Neutrophil (primary cell): ENCODE measurements around the gene SV2B.

ENCODE experiments used
- H3K27ac ChIP-seq: fragments of 200-600 bp; sonication (generic); 2 replicates; pipeline ENCODE4 v1.5.1; 2016; ENCODE audit warnings: mild to moderate bottlenecking, moderate library complexity
- H3K27me3 ChIP-seq: fragments of 200-600 bp; sonication (generic); 2 replicates; pipeline ENCODE4 v1.6.0; 2016; ENCODE audit warnings: mild to moderate bottlenecking
- H3K36me3 ChIP-seq: fragments of 200-600 bp; sonication (generic); 2 replicates; pipeline ENCODE4 v1.5.1; 2017
- H3K4me1 ChIP-seq, 2 experiments: fragments of 200-600 bp in 1 of 2; sonication (generic) in 1 of 2; 1 replicate in 1 of 2; 2 replicates in 1 of 2; pipeline versions ENCODE4 v1.5.1 to v1.6.1; 2013 to 2016; ENCODE audit warnings: low read depth in 1 of 2, low read length in 1 of 2, mild to moderate bottlenecking in 1 of 2, moderate library complexity in 1 of 2; ENCODE audit not compliant: control insufficient read depth in 1 of 2, insufficient read depth in 1 of 2
- H3K4me3 ChIP-seq, 2 experiments: fragments of 200-600 bp in 1 of 2; sonication (generic) in 1 of 2; 1 replicate in 1 of 2; 2 replicates in 1 of 2; pipeline ENCODE4 v1.5.1; 2013 to 2016; ENCODE audit warnings: low read depth in 1 of 2, low read length in 1 of 2, mild to moderate bottlenecking in 1 of 2, moderate library complexity in 1 of 2
- H3K9me3 ChIP-seq: fragments of 200-600 bp; sonication (generic); 2 replicates; pipeline ENCODE4 v1.5.1; 2016
- TF ChIP-seq, protein P1 (sequence below): fragments of 200-600 bp; sonication (generic); IDR thresholded peaks from 2 replicates; pipeline ENCODE4 v1.5.1; 2016; ENCODE audit warnings: antibody characterized with exemption

SV2B gene

DNA sequence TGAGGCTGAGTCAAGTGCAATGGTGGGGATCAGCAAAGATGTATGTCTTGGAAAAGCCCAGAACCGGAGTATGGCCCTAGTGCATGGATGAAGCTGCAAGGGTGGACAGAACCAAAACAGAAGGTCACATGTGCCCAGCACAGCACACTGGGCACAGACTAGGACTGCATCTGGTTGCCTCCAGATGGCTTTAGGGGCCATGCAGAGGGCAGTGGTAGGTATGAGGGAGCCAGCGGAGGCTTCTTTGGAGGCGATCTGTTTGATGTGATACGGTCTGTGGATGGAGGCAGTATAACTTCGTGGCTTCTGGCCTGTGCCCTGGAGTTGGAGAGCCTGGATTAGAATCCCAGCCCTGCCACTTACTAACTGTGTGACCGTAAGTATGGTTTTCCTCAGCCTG, 29.4 kb downstream of the SV2B start:
- H3K36me3 ChIP-seq: no peaks in the 10 kb centered on the region
- peaks cover 73% of the 10 kb centered on the region for H3K27me3 ChIP-seq
- no peaks in the 10 kb centered on the region for H3K9me3 ChIP-seq
- TF ChIP-seq, protein P1, sequence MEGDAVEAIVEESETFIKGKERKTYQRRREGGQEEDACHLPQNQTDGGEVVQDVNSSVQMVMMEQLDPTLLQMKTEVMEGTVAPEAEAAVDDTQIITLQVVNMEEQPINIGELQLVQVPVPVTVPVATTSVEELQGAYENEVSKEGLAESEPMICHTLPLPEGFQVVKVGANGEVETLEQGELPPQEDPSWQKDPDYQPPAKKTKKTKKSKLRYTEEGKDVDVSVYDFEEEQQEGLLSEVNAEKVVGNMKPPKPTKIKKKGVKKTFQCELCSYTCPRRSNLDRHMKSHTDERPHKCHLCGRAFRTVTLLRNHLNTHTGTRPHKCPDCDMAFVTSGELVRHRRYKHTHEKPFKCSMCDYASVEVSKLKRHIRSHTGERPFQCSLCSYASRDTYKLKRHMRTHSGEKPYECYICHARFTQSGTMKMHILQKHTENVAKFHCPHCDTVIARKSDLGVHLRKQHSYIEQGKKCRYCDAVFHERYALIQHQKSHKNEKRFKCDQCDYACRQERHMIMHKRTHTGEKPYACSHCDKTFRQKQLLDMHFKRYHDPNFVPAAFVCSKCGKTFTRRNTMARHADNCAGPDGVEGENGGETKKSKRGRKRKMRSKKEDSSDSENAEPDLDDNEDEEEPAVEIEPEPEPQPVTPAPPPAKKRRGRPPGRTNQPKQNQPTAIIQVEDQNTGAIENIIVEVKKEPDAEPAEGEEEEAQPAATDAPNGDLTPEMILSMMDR: no peak
- no peaks in the 10 kb centered on the region for H3K4me1 ChIP-seq
- no peak overlapping the region for H3K4me3 ChIP-seq
- H3K27ac ChIP-seq: no peak overlapping the region

DNA sequence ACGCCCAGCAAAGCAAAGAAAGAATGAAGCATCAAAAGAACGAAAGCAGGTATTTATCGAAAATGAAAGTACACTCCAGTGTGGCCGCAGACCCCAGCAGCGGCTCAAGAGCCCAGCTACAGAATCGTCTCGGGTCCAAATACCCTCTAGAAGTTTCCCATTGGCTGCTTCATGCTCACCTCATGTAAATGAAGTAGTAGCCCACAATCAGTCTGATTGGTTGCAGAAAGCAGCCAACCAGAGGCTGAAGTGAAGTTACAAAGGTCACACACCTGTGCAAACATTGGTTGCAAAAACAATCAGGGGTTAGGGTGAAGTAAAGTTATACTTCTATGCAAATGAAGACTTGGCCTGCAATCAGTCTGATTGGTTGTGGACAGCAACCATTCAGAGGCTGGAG, 32.0 kb downstream of the SV2B start:
- Histone ChIP-seq H3K4me1 (no peaks in the 10 kb centered on the region), H3K4me3 (no peak overlapping the region), H3K27ac (no peak overlapping the region), H3K36me3 (no peaks in the 10 kb centered on the region), H3K9me3 (no peaks in the 10 kb centered on the region), H3K27me3 (peaks cover 70% of the 10 kb centered on the region)
- TF ChIP-seq, protein P1: no peak

DNA sequence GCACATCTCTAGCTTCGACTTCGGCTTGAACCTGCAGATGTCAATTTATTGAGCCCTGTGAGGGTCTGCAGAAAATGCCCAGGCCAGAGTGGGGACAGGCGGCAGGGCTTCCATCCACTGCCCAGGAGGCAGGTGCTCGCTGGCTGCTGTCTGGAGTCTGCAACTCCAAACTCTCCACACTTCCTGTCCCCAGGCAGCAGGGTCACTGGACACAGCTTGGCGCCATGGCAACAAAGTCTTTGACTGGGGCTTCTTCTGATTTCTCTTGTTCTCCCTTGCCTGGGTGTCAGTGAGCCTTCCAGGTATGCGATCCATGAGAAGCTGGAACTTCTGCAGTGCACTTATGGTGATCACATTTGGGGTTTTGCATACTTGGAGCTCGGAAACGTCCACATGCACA, 33.5 kb downstream of the SV2B start:
- H3K9me3 ChIP-seq: no peaks in the 10 kb centered on the region
- TF ChIP-seq, protein P1: no peak
- H3K27ac ChIP-seq: no peak overlapping the region
- H3K4me1 ChIP-seq: no peaks in the 10 kb centered on the region
- no peaks in the 10 kb centered on the region for H3K36me3 ChIP-seq
- H3K27me3 ChIP-seq: peaks cover 68% of the 10 kb centered on the region
- H3K4me3 ChIP-seq: no peak overlapping the region

DNA sequence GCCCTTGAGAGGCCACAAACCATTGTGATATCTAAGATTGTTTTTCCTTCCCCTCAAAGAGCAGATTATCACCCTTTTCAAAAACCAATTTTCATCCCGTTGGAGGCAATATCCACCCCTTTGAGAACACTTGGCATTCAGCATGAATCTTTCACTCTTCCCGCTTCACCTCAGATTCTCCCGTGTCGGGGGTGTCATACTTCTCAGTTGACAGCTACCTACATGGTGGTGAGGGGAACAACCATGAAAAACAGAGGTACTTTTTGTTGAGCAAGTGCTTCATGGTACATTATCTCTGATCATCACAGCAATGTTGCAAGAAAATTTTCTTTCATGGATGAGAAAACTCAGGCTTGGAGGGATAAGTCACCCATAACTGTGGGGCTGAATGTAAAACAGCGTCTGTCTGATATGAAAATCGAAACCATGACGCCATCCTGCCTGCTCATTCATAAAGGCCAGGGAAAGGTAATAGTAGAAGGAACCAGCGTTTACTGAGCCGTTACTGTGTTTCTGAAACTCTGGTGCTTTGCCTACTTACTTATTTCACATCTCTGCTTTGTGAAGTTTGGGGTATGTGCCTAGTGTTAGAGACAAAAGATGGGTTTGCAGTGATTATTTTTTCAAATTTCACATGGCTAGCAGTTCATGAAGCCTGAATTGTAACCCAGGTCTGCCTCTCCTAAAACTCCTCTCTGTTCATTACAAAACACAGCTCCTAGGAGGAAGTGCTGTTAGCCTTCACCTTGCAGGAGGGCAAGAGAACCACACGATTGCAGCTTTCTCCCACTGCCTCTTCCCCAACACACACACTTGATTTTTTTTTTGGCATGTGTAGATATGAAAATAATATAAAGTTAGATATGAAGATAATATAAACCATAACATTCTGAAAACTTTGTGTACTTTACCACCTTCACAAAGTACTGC, 35.4 kb downstream of the SV2B start:
- Histone ChIP-seq H3K4me1 (no peaks in the 10 kb centered on the region), H3K4me3 (no peak overlapping the region), H3K36me3 (no peaks in the 10 kb centered on the region), H3K27me3 (peaks cover 61% of the 10 kb centered on the region), H3K9me3 (no peaks in the 10 kb centered on the region), H3K27ac (no peak overlapping the region)
- TF ChIP-seq, protein P1: no peak

DNA sequence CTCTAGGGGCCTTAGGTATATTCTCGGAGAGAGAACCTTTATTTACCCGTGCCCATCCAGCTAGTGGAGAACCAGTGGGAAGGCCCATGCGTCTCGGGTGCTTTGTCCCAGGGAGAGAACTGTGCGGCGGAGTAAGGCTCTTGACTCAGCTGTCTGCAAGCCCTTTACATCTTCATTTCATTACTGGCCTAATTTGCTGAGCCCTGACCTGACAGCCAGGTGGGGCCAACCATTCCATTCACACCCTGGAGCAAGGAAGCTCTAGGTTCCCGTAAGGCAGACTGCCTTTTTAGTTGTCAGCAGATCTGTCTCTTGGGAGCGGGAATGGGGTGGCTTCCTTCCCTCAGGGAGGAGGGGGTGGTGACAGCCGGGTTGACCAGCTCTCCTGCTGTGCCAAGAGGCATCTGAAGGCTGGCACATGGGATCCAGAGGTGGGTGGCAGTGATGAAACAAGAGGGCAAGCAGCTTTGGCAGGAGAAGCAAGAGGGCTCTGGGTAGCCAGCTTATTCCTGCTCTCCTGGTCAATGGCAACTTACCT, 36.4 kb downstream of the SV2B start:
- H3K36me3 ChIP-seq: no peaks in the 10 kb centered on the region
- H3K4me3 ChIP-seq: no peak overlapping the region
- no peaks in the 10 kb centered on the region for H3K4me1 ChIP-seq
- peaks cover 57% of the 10 kb centered on the region for H3K27me3 ChIP-seq
- no peak overlapping the region for H3K27ac ChIP-seq
- TF ChIP-seq, protein P1: no peak
- H3K9me3 ChIP-seq: no peaks in the 10 kb centered on the region
